Muscle of leg (tissue), 11 donors: ENCODE results near the gene RHOF. TPM values are rescaled to one million over a fixed set of nuclear protein-coding genes. Genes with fewer than 3 reads are reported as not detected.

Experiments
- DNase-seq: peaks from one replicate; pipeline ENCODE4 v3.0.0; 2013
- H3K27ac ChIP-seq: one replicate; pipeline ENCODE4 v1.5.1; 2013; ENCODE audit warnings: mild to moderate bottlenecking, low read length, control low read depth
- H3K27me3 ChIP-seq: one replicate; pipeline ENCODE4 v1.6.1; 2013; ENCODE audit warnings: low read length; ENCODE audit not compliant: control insufficient read depth, insufficient read depth
- H3K36me3 ChIP-seq: one replicate; pipeline ENCODE4 v1.6.1; 2013; ENCODE audit warnings: low read length; ENCODE audit not compliant: control insufficient read depth, insufficient read depth
- H3K4me1 ChIP-seq: one replicate; pipeline ENCODE4 v1.6.1; 2013; ENCODE audit warnings: low read length; ENCODE audit not compliant: control insufficient read depth, insufficient read depth
- H3K4me3 ChIP-seq: one replicate; pipeline ENCODE4 v1.5.1; 2013; ENCODE audit warnings: low read length, control low read depth
- H3K9me3 ChIP-seq: replicated peaks from 2 replicates; pipeline ENCODE4 v1.6.1; 2013; ENCODE audit warnings: low read depth, low read length; ENCODE audit not compliant: control insufficient read depth
- WGBS: methylation state at CpG from one replicate; pipeline ENCODE4 v1.1.5; 2013; ENCODE audit warnings: missing lambda C conversion rate; ENCODE audit not compliant: insufficient coverage; 5-methylcytosine and 5-hydroxymethylcytosine counted together
- polyA plus RNA-seq, 8 donors: library from polyadenylated mRNA; unstranded; fragments of 120-200 nt; gene quantifications; one replicate each; pipeline versions ENCODE4 v1.2.1 to v1.2.3, GENCODE V29; 2013; ENCODE audit warnings: inconsistent platforms in 1 of 8, low replicate concordance in 1 of 8; ENCODE audit not compliant: insufficient read length in 8 of 8, insufficient read depth in 1 of 8
- total RNA-seq: library from RNA; stranded (reverse); fragments of 120-200 nt; gene quantifications from one replicate; pipeline ENCODE4 v1.2.4, GENCODE V29; 2013

The RHOF gene
- total and polyA plus RNA-seq, 9 donors, result 1.2 to 3.5 (median 2.1) TPM

DNA sequence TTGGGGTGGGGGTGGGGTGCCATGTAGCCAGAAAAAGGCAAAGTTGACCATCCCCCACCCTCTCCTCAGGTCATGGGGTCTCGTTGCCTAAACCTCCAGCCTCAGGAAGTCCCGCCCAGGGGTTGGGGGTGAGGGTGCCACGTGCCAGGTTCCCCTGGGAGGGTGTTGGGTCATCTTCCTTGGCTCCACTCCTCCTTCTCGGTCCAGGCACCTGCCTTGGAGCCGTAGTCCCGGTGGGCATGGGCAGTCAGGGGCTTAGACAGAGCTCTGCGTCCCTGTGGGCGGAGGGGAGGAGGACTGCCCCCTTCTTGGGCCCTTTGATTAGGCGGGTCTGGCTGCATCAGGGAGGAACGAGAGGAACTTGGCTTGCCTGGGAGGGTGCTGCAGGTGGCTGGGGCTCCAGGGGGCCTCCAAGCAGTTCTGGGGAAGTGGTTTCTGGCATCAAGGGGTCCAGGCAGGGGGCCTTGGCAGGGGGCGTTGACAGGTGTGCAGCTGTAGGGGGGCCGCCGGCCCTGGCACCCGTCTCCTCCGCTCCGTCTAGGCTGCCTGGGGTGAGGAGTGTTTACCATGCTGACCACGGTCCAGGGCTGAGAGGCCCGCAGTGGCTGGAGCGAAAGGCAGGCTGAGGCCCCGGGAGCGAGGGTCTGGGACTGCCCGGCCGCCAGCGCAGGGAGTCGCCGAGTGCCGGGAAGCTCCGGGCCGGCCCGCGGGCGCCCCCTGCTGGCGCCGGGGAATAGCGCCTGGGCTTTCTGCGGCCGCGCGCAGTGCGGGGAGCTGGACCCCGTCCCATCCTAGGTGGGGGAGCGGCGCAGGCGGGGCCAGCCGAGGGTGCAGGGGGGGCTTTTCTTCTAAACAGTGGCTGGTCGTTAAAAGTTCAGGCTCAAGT is 18.2 kb upstream of the RHOF start:
- Histone ChIP-seq H3K9me3 (no peaks in the 10 kb centered on the region), H3K27ac (peak overlapping the region; percentile 88), H3K36me3 (peaks cover 79% of the 10 kb centered on the region), H3K4me1 (peaks cover 42% of the 10 kb centered on the region), H3K4me3 (peak overlapping the region; percentile 63), H3K27me3 (no peaks in the 10 kb centered on the region)
- WGBS, result 3% methylated on average over 42 of the region's 46 CpGs
- peak; percentile 83 for DNase-seq

DNA sequence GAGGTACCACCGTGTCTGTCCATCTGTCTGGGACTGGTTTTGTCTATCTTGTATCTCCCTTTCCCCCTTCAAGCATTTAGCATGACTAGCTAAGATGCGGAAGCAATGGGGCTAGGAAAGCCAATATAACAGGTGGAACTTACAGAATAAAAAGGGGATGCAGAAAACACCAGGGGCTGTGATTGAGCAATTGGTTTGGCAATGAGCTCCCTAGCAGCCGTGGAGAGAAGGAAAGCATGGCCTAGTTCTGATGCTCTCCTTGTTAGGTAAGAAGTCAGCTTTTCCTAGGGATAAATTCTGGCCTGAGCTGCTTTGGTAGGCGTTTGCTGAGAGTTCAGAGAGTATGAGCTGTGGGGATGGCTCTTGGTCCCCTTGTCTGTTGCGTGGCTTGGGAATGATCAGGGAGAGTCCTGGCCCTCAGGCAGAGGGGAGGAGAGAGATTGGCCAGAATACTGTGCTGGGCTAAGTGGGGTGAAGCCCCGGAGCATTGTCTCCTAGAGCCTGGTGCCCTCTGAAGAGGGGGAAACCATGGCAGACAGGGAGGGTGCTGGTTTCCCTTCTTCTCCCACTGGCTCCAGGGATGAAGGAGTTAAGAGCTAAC is 17.4 kb upstream of the RHOF start:
- peak overlapping the region; percentile 88 for H3K27ac ChIP-seq
- H3K36me3 ChIP-seq, result peaks cover 80% of the 10 kb centered on the region
- H3K4me3 ChIP-seq, result peak overlapping the region; percentile 38
- H3K4me1 ChIP-seq, result peaks cover 49% of the 10 kb centered on the region
- no peak for DNase-seq
- H3K27me3 ChIP-seq, result no peaks in the 10 kb centered on the region
- 52% methylated on average over 3 of the region's 6 CpGs for WGBS
- H3K9me3 ChIP-seq, result no peaks in the 10 kb centered on the region

DNA sequence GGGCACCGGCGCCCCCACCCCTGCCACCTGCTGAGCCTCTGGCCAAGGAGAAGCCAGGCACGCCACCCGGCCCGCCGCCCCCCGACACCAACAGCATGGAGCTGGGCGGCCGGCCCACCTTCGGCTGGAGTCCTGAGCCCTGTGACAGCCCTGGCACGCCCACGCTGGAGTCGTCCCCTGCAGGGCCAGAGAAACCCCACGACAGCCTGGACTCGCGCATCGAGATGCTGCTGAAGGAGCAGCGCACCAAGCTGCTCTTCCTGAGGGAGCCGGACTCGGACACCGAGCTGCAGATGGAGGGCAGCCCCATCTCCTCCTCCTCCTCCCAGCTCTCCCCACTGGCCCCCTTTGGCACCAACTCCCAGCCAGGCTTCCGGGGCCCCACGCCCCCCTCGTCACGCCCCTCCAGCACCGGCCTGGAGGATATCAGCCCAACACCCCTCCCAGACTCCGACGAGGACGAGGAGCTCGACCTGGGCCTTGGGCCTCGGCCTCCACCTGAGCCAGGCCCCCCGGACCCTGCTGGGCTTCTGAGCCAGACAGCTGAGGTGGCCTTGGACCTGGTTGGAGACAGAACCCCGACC is 16.8 kb upstream of the RHOF start:
- DNase-seq, result no peak
- H3K4me1 ChIP-seq, result peaks cover 53% of the 10 kb centered on the region
- WGBS, result 63% methylated on average over 31 of the region's 33 CpGs
- H3K4me3 ChIP-seq, result no peak overlapping the region
- no peak overlapping the region for H3K27ac ChIP-seq
- H3K36me3 ChIP-seq, result peaks cover 74% of the 10 kb centered on the region
- no peaks in the 10 kb centered on the region for H3K27me3 ChIP-seq
- H3K9me3 ChIP-seq, result no peaks in the 10 kb centered on the region

DNA sequence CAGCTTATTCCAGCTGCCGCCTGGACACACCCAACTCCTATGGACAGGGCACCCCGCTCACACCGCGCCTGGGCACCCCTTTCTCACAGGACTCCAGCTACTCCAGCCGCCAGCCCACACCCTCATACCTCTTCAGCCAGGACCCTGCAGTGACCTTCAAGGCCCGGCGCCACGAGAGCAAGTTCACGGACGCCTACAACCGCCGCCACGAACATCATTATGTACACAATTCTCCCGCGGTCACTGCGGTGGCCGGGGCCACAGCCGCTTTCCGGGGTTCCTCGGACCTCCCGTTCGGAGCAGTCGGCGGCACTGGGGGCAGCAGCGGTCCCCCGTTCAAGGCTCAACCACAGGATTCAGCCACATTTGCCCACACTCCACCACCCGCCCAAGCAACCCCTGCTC is 16.2 kb upstream of the RHOF start:
- H3K36me3 ChIP-seq, result peaks cover 70% of the 10 kb centered on the region
- peaks cover 53% of the 10 kb centered on the region for H3K4me1 ChIP-seq
- H3K27me3 ChIP-seq, result no peaks in the 10 kb centered on the region
- no peak for DNase-seq
- no peak overlapping the region for H3K27ac ChIP-seq
- WGBS, result 86% methylated on average over 27 of the region's 27 CpGs
- H3K4me3 ChIP-seq, result no peak overlapping the region
- H3K9me3 ChIP-seq, result no peaks in the 10 kb centered on the region

DNA sequence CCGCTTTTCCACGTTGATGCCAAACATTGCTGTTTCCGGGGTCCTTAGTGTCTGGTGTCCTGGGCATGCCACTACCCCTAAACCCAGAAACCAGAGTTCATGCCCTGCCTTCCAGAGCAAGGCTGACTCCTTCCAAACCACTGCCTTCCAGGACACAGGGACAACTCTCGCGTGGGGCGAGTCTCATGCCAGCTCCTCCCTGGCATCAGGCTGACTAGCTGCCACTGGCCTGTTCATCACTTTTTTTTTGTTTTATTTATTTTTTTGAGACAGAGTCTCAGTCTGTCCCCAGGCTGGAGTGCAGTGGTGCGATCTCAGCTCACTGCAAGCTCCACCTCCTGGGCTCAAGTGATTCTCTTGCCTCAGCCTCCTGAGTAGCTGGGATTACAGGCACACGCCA is 15.1 kb upstream of the RHOF start:
- Histone ChIP-seq H3K4me1 (peaks cover 53% of the 10 kb centered on the region), H3K36me3 (peaks cover 61% of the 10 kb centered on the region)
- WGBS, result 83% methylated on average over 4 of the region's 8 CpGs

DNA sequence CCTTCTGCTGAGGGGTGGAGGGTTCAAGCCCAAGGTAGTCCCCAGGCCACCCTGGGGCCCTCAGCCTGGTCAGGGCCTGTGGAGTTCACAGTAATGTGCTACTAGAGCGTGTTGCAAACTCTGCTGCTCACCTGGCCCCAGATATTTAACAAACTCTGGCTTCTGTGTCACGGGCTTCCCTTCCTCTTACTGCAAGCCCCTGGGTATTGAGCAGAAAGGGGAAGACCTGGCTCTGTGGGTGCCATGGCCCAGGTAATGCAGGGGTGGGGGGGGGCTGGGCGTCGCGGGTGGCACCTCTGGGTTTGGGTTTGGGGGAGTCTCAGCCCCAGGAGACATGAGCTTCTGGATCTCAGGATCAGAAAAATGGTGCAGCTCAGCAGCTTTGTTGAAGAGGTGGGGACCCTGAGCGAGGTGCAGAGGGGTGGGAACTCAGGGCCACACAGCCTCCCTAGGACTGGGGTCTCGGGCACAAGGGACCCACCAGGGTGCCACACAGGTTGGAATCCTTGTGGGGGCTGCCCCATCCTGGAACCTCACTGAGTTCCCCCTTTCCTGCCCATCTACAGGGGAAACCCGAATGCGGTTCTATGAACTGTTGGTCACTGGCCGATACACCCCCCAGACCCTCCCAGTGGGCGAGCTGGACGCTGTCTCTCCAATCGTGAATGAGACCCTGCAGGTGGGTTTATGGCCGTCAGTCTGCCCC is 14.3 kb upstream of the RHOF start:
- no peak overlapping the region for H3K27ac ChIP-seq
- DNase-seq, result no peak
- peaks cover 54% of the 10 kb centered on the region for H3K36me3 ChIP-seq
- H3K4me3 ChIP-seq, result no peak overlapping the region
- H3K9me3 ChIP-seq, result no peaks in the 10 kb centered on the region
- peaks cover 45% of the 10 kb centered on the region for H3K4me1 ChIP-seq
- H3K27me3 ChIP-seq, result no peaks in the 10 kb centered on the region
- WGBS, result 85% methylated on average over 14 of the region's 14 CpGs

More for the DNA sequence above, 15.1 kb upstream of the RHOF start:
- Histone ChIP-seq H3K9me3 (no peaks in the 10 kb centered on the region), H3K27ac (no peak overlapping the region), H3K27me3 (no peaks in the 10 kb centered on the region), H3K4me3 (no peak overlapping the region)
- DNase-seq, result no peak

DNA sequence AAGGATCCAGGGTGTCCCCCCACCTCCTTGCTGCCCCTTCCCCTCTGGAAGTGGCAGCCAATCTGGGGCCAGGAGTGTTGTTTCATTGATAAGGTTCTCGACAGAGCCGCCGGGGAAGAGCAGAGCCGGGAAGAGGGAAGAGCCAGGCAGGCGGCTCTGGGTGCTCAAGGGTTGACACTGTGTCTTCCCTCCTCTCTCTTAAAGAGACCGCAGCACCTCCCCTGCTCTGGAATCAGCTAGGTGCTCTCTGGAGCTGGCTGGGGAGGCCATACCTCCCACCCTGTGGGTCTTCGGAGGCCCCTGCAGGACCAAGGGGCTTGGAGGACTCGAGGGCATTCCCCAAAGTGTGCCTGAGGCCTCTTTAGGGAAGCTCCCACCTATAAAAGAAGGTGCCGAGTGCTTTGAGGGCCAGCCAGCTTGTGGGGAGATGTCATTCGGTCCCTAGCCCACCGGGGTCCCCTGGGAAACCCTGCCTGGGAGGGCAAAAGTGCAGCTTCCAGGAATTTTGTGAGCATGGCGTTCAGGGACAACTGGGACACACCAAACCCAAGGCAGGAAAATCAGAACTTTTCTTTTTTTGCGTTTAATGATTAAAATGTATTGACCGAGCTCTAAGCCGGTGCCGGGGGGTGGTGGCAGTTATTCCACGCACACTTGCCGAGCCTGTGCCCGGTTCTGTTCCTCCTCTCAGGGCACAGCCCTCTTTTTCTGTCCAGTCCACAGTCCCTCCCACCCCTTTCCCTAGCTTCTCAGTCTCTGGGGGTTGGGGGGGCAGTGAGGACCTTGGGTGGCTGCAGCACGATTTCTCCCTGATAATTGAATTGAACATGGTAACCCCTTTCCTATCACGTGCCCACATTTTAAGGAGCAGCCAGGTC is 13.3 kb upstream of the RHOF start:
- Histone ChIP-seq H3K27me3 (no peaks in the 10 kb centered on the region), H3K36me3 (peaks cover 54% of the 10 kb centered on the region), H3K9me3 (no peaks in the 10 kb centered on the region), H3K4me3 (peak overlapping the region; percentile 75), H3K27ac (no peak overlapping the region), H3K4me1 (peaks cover 37% of the 10 kb centered on the region)
- WGBS, result 20% methylated on average over 3 of the region's 21 CpGs
- peak; percentile 50 for DNase-seq

DNA sequence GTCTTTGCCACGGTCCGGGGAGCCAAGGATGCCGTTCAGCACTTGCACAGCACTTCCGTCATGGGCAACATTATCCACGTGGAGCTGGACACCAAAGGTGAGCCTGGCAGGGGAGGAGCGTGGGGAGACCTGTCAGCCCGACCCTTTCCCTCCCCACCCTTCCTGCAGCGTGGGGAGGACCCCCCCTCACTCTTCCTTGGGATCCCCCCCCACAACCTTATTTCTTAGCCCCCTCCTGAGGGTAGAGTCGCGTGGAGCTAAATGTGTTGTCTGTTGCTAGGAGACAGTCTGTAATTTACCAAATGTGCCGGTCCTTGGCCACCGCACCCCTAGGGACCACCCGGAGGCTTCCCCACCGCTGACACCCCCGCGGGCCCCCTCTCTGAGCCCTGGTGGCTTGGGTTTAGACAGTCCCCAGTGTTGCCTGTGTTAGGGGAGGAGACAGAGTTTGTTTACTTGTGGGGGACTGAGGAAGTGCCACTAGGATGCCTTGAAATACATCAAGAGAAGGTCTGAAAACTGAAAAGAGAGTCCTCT is 12.6 kb upstream of the RHOF start:
- H3K9me3 ChIP-seq, result no peaks in the 10 kb centered on the region
- H3K4me3 ChIP-seq, result peak overlapping the region; percentile 75
- no peak overlapping the region for H3K27ac ChIP-seq
- peaks cover 50% of the 10 kb centered on the region for H3K36me3 ChIP-seq
- no peak for DNase-seq
- WGBS, result 5% methylated on average over 10 of the region's 16 CpGs
- H3K27me3 ChIP-seq, result no peaks in the 10 kb centered on the region
- peaks cover 37% of the 10 kb centered on the region for H3K4me1 ChIP-seq
